Stimulated activated naive CD8-positive, alpha-beta T cell treated with anti-CD3 and anti-CD28 coated beads, Interleukin-15, Interleukin-2, amounts not matched to agents 100 ng/mL and 50 ng/mL, for 24 hours (primary cell): ENCODE results near the gene MINDY2.
"Not testable (repeated sequence)": the region's sequence is repeated elsewhere in the genome, so short reads cannot be mapped to it uniquely, and the experiment has no call there.

Experiments
- H3K27ac Mint-ChIP-seq: one replicate; pipeline ENCODE4 v1.8.0; 2021; ENCODE audit warnings: mild to moderate bottlenecking, mixed read lengths
- H3K27me3 Mint-ChIP-seq: one replicate; pipeline ENCODE4 v1.8.0; 2021; ENCODE audit warnings: mixed read lengths
- H3K36me3 Mint-ChIP-seq: one replicate; pipeline ENCODE4 v1.8.0; 2021; ENCODE audit warnings: low read depth, mixed read lengths
- H3K4me1 Mint-ChIP-seq: one replicate; pipeline ENCODE4 v1.8.0; 2021; ENCODE audit warnings: low read depth, mixed read lengths
- H3K4me3 Mint-ChIP-seq: one replicate; pipeline ENCODE4 v1.8.0; 2021; ENCODE audit warnings: mild to moderate bottlenecking, mixed read lengths
- H3K9me3 Mint-ChIP-seq: one replicate; pipeline ENCODE4 v1.8.0; 2021; ENCODE audit warnings: mixed read lengths

The MINDY2 gene

GRCh38 chr15:58833681-58834426 lies 62.8 kb downstream of the MINDY2 start:
- not testable (repeated sequence) for H3K27ac Mint-ChIP-seq

GRCh38 chr15:58839485-58839884 lies 68.4 kb downstream of the MINDY2 start:
- Mint-ChIP-seq H3K27ac (no peak overlapping the region), H3K36me3 (no peaks in the 10 kb centered on the region), H3K4me3 (no peak overlapping the region), H3K4me1 (no peaks in the 10 kb centered on the region), H3K9me3 (no peaks in the 10 kb centered on the region), H3K27me3 (no peaks in the 10 kb centered on the region)

More at GRCh38 chr15:58833681-58834426, 62.8 kb downstream of the MINDY2 start:
- not testable (repeated sequence) for H3K9me3 Mint-ChIP-seq, H3K4me1 Mint-ChIP-seq, H3K4me3 Mint-ChIP-seq, H3K27me3 Mint-ChIP-seq, H3K36me3 Mint-ChIP-seq

GRCh38 chr15:58840048-58840447 lies 68.9 kb downstream of the MINDY2 start:
- Mint-ChIP-seq H3K4me3 (no peak overlapping the region), H3K4me1 (no peaks in the 10 kb centered on the region), H3K9me3 (no peaks in the 10 kb centered on the region), H3K36me3 (no peaks in the 10 kb centered on the region), H3K27me3 (no peaks in the 10 kb centered on the region), H3K27ac (no peak overlapping the region)

- Mint-ChIP-seq H3K27me3 (no peaks in the 10 kb centered on the region), H3K27ac (no peak overlapping the region), H3K4me1 (no peaks in the 10 kb centered on the region), H3K4me3 (no peak overlapping the region), H3K36me3 (peaks cover 11% of the 10 kb centered on the region), H3K9me3 (no peaks in the 10 kb centered on the region)
These were observed 71.8 kb downstream of the MINDY2 start for GRCh38 chr15:58842713-58843396.

GRCh38 chr15:58851205-58851604 lies 80.1 kb downstream of the MINDY2 start:
- H3K27ac Mint-ChIP-seq, H3K4me3 Mint-ChIP-seq, H3K9me3 Mint-ChIP-seq, H3K4me1 Mint-ChIP-seq, H3K27me3 Mint-ChIP-seq: not testable (repeated sequence)
- H3K36me3 Mint-ChIP-seq, result peaks cover 23% of the 10 kb centered on the region

GRCh38 chr15:58852347-58852746 lies 81.2 kb downstream of the MINDY2 start:
- H3K27me3 Mint-ChIP-seq, result no peaks in the 10 kb centered on the region
- H3K9me3 Mint-ChIP-seq, result no peaks in the 10 kb centered on the region
- H3K4me1 Mint-ChIP-seq, result no peaks in the 10 kb centered on the region
- H3K27ac Mint-ChIP-seq, result no peak overlapping the region
- H3K36me3 Mint-ChIP-seq, result peaks cover 22% of the 10 kb centered on the region
- H3K4me3 Mint-ChIP-seq, result no peak overlapping the region

- no peak overlapping the region for H3K27ac Mint-ChIP-seq
- H3K4me3 Mint-ChIP-seq, result no peak overlapping the region
- no peaks in the 10 kb centered on the region for H3K9me3 Mint-ChIP-seq
- H3K27me3 Mint-ChIP-seq, result no peaks in the 10 kb centered on the region
- no peaks in the 10 kb centered on the region for H3K4me1 Mint-ChIP-seq
- H3K36me3 Mint-ChIP-seq, result peaks cover 12% of the 10 kb centered on the region
These were observed 83.5 kb downstream of the MINDY2 start for GRCh38 chr15:58854593-58854992.

- peaks cover 12% of the 10 kb centered on the region for H3K36me3 Mint-ChIP-seq
- H3K4me1 Mint-ChIP-seq, result no peaks in the 10 kb centered on the region
- H3K9me3 Mint-ChIP-seq, result no peaks in the 10 kb centered on the region
- H3K27me3 Mint-ChIP-seq, result no peaks in the 10 kb centered on the region
- H3K4me3 Mint-ChIP-seq, result no peak overlapping the region
- no peak overlapping the region for H3K27ac Mint-ChIP-seq
These were observed 85.0 kb downstream of the MINDY2 start for GRCh38 chr15:58856086-58856485.

- not testable (repeated sequence) for H3K4me3 Mint-ChIP-seq, H3K9me3 Mint-ChIP-seq, H3K27ac Mint-ChIP-seq, H3K27me3 Mint-ChIP-seq, H3K4me1 Mint-ChIP-seq
- peaks cover 12% of the 10 kb centered on the region for H3K36me3 Mint-ChIP-seq
These were observed 85.5 kb downstream of the MINDY2 start for GRCh38 chr15:58856621-58857020.

- H3K4me3 Mint-ChIP-seq, result no peak overlapping the region
- H3K36me3 Mint-ChIP-seq, result no peaks in the 10 kb centered on the region
- H3K27me3 Mint-ChIP-seq, result peaks cover 7% of the 10 kb centered on the region
- H3K4me1 Mint-ChIP-seq, result peaks cover 14% of the 10 kb centered on the region
- no peak overlapping the region for H3K27ac Mint-ChIP-seq
- H3K9me3 Mint-ChIP-seq, result no peaks in the 10 kb centered on the region
These were observed 91.2 kb downstream of the MINDY2 start for GRCh38 chr15:58862326-58862725.

GRCh38 chr15:58864602-58865424 lies 93.7 kb downstream of the MINDY2 start:
- Mint-ChIP-seq H3K36me3 (no peaks in the 10 kb centered on the region), H3K27ac (peak overlapping the region; percentile 45)

GRCh38 chr15:58865425-58865880 lies 94.4 kb downstream of the MINDY2 start:
- Mint-ChIP-seq H3K9me3 (no peaks in the 10 kb centered on the region), H3K4me1 (peaks cover 14% of the 10 kb centered on the region), H3K36me3 (no peaks in the 10 kb centered on the region), H3K4me3 (no peak overlapping the region), H3K27ac (no peak overlapping the region), H3K27me3 (peaks cover 7% of the 10 kb centered on the region)

More at GRCh38 chr15:58864602-58865424, 93.7 kb downstream of the MINDY2 start:
- Mint-ChIP-seq H3K4me1 (peaks cover 14% of the 10 kb centered on the region), H3K4me3 (peak overlapping the region; percentile 55), H3K9me3 (no peaks in the 10 kb centered on the region), H3K27me3 (peaks cover 7% of the 10 kb centered on the region)

GRCh38 chr15:58867926-58868325 lies 96.8 kb downstream of the MINDY2 start:
- Mint-ChIP-seq H3K9me3 (no peaks in the 10 kb centered on the region), H3K36me3 (no peaks in the 10 kb centered on the region), H3K27me3 (peaks cover 7% of the 10 kb centered on the region), H3K27ac (no peak overlapping the region), H3K4me3 (no peak overlapping the region), H3K4me1 (peaks cover 7% of the 10 kb centered on the region)

GRCh38 chr15:58870451-58870850 lies 99.3 kb downstream of the MINDY2 start:
- no peak overlapping the region for H3K27ac Mint-ChIP-seq
- no peak overlapping the region for H3K4me3 Mint-ChIP-seq
- no peaks in the 10 kb centered on the region for H3K36me3 Mint-ChIP-seq
- H3K4me1 Mint-ChIP-seq, result peaks cover 3% of the 10 kb centered on the region
- H3K9me3 Mint-ChIP-seq, result no peaks in the 10 kb centered on the region
- H3K27me3 Mint-ChIP-seq, result no peaks in the 10 kb centered on the region

- no peak overlapping the region for H3K27ac Mint-ChIP-seq
These were observed 102.2 kb downstream of the MINDY2 start for GRCh38 chr15:58873267-58873666.

More at GRCh38 chr15:58873267-58873666, 102.2 kb downstream of the MINDY2 start:
- H3K36me3 Mint-ChIP-seq, result peaks cover 17% of the 10 kb centered on the region
- no peak overlapping the region for H3K4me3 Mint-ChIP-seq
- no peaks in the 10 kb centered on the region for H3K9me3 Mint-ChIP-seq
- no peaks in the 10 kb centered on the region for H3K27me3 Mint-ChIP-seq
- peaks cover 3% of the 10 kb centered on the region for H3K4me1 Mint-ChIP-seq
